HUES64 (cell line): ENCODE measurements around the gene NCOA1.
"Not testable (repeated sequence)": the region's sequence is repeated elsewhere in the genome, so short reads cannot be mapped to it uniquely, and the experiment has no call there.

ENCODE experiments used
- H3K27ac ChIP-seq: 2 replicates; pipeline ENCODE4 v1.7.0; 2013; ENCODE audit warnings: low read depth, low read length, inconsistent platforms
- H3K27me3 ChIP-seq: 2 replicates; pipeline ENCODE4 v1.6.1; 2013; ENCODE audit warnings: mild to moderate bottlenecking, low read length; ENCODE audit not compliant: insufficient read depth
- H3K36me3 ChIP-seq: 2 replicates; pipeline ENCODE4 v1.6.1; 2013; ENCODE audit warnings: mild to moderate bottlenecking, low read length; ENCODE audit not compliant: insufficient read depth
- H3K4me1 ChIP-seq: 2 replicates; pipeline ENCODE4 v1.6.1; 2013; ENCODE audit warnings: mild to moderate bottlenecking, low read length, moderate library complexity; ENCODE audit not compliant: insufficient read depth
- H3K4me3 ChIP-seq: 2 replicates; pipeline ENCODE4 v1.5.1; 2013; ENCODE audit warnings: mild to moderate bottlenecking, low read length, moderate library complexity
- H3K9ac ChIP-seq: 2 replicates; pipeline ENCODE4 v1.6.1; 2013; ENCODE audit warnings: mild to moderate bottlenecking, low read depth, low read length
- H3K9me3 ChIP-seq: 2 replicates; pipeline ENCODE4 v1.6.1; 2013; ENCODE audit warnings: low read depth, low read length; ENCODE audit not compliant: insufficient read depth
- WGBS: fragments of 150-250, 120-280 bp; methylation state at CpG from one replicate; pipeline ENCODE4 v1.1.7; 2013; ENCODE audit warnings: missing lambda C conversion rate; 5-methylcytosine and 5-hydroxymethylcytosine counted together

Gene NCOA1

DNA sequence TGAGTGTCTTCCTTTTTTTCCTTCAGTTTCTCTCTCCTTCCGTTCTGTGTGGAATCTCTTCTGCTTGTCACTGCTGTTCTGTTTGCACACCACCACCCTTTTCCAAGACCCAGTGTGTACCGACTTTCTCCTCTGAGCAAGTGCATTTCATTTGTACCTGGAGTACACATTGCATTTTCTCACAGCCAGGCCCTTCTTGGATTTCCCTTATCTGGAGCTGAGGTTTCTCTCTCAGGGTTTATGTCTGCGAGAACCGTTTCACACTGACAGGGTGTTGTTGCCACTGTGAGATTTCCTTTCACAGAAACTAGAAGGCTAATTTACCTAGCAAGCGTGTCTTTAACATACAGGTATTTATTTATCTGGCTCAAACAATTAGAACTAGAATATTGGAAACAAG lies 26.2 kb downstream of the NCOA1 start:
- Histone ChIP-seq H3K4me1 (no peaks in the 10 kb centered on the region), H3K9me3 (no peaks in the 10 kb centered on the region; the same call in 1 of the 2 replicates), H3K27ac (no peak overlapping the region), H3K27me3 (no peaks in the 10 kb centered on the region), H3K4me3 (no peak overlapping the region), H3K36me3 (no peaks in the 10 kb centered on the region), H3K9ac (no peak overlapping the region)
- WGBS, result 88% methylated on average over 4 of the region's 5 CpGs

DNA sequence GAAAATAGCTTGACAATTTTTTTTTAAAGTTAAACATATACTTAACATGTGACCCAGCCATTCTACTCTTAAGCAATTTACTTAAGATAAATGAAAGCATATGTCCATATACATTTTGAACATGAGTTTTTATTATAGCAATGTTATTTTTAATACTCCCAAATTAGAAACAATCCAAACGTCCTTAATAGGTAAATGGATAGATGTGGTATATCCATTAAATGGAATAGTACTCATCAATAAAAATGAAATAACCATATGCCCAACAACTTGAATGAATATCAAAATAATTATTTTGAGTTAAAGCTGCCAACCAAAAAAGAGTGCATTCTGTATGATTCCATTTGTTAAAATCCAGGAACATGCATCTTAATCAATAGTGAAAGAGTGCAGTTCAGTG lies 29.1 kb downstream of the NCOA1 start:
- no peak overlapping the region for H3K4me3 ChIP-seq
- no peaks in the 10 kb centered on the region for H3K36me3 ChIP-seq
- no CpG with 5 or more reads among the region's 1 CpG for WGBS
- H3K9ac ChIP-seq, result no peak overlapping the region
- no peaks in the 10 kb centered on the region; the same call in 1 of the 2 replicates for H3K9me3 ChIP-seq
- H3K4me1 ChIP-seq, result no peaks in the 10 kb centered on the region
- H3K27me3 ChIP-seq, result no peaks in the 10 kb centered on the region
- H3K27ac ChIP-seq, result no peak overlapping the region

DNA sequence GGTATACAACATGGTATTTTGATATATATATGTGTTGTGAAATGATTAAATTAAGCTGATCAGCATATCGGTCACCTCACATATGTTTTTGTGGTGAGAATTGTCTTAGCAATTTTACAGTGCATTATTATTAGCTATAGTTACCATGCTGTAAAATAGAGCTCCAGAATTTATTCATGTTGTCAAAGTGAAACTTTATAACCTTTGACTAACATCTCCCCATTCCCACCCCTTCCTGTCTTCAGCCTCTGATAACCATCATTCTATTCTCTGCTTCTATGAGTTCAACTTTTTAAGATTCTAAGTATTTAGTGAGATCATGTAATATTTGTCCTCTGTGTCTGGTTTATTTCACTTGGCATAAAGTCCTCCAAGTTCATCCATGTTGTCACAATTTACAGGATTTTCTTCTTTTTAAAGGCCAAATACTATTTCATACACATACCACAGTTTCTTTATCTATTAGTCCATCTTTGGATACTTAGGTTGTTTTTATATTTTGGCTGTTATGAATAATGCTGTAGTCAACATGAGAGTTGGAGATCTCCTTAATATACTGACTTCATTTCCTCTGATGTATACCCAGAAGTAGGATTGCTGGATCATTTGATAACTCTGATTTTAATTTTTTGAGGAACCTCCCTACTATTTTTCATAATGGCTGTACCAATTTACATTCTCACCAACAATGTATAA lies 30.3 kb downstream of the NCOA1 start:
- no peaks in the 10 kb centered on the region; the same call in 1 of the 2 replicates for H3K9me3 ChIP-seq
- H3K27ac ChIP-seq, result no peak overlapping the region
- 86% methylated on average over 1 of the region's 1 CpG for WGBS
- no peak overlapping the region for H3K4me3 ChIP-seq
- H3K27me3 ChIP-seq, result no peaks in the 10 kb centered on the region
- no peaks in the 10 kb centered on the region for H3K36me3 ChIP-seq
- no peak overlapping the region for H3K9ac ChIP-seq
- no peaks in the 10 kb centered on the region for H3K4me1 ChIP-seq

DNA sequence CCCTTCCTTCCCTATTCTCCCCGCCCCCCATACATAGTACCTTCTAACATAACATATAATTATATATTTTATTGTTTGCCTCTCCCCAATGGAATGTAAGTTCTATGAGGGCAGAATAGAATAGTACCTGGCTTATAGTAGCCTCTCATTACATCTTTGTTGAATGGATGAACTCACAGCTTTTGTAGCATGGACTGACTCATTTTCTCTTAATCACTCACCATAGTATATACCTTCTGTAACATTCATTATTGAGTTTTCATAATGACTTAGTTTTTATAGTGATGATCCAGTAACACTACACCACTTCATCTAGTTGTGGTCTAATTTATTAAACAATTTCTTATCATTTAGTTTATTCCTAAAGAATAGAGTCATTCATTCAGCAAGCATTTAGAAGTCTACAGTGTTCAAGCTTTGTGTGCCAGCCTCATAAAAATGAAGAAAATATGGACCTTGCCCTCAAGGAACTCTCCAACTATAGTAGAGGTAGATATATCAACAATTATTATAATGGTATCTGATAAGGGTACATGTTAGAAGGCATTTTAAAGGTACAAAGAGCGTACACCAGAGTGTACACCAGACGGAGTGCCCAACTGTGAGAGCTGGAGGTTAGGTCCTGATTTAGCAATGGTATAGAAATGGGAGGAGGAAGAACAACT lies 31.1 kb downstream of the NCOA1 start:
- H3K27ac ChIP-seq, result no peak overlapping the region
- WGBS, result 95% methylated on average over 2 of the region's 3 CpGs
- H3K4me3 ChIP-seq, result no peak overlapping the region

DNA sequence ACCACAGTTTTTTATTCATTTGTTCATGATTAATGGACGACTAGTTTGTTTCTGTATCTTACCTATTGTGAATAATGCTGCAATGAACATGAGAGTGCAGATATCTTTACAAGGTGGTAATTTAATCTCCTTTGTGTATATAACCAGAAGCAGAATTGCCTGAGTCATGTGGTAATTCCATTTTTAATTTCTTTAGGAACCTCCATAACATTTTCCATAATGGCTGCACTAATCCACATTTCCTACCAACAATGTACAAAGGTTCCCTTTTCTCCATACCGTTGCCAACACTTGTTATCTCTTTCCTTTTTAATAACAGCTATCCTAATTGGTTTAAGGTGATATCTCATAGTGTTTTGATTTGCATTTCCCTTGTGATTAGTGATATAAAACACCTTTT lies 36.5 kb downstream of the NCOA1 start:
- H3K9ac ChIP-seq, result no peak overlapping the region
- 79% methylated on average over 2 of the region's 2 CpGs for WGBS
- no peak overlapping the region for H3K4me3 ChIP-seq
- H3K27me3 ChIP-seq, result no peaks in the 10 kb centered on the region
- H3K9me3 ChIP-seq, result no peaks in the 10 kb centered on the region
- H3K4me1 ChIP-seq, result no peaks in the 10 kb centered on the region
- no peaks in the 10 kb centered on the region for H3K36me3 ChIP-seq
- H3K27ac ChIP-seq, result no peak overlapping the region

More for the DNA sequence above, 31.1 kb downstream of the NCOA1 start:
- Histone ChIP-seq H3K9ac (no peak overlapping the region), H3K36me3 (no peaks in the 10 kb centered on the region), H3K27me3 (no peaks in the 10 kb centered on the region), H3K4me1 (no peaks in the 10 kb centered on the region), H3K9me3 (no peaks in the 10 kb centered on the region; the same call in 1 of the 2 replicates)

DNA sequence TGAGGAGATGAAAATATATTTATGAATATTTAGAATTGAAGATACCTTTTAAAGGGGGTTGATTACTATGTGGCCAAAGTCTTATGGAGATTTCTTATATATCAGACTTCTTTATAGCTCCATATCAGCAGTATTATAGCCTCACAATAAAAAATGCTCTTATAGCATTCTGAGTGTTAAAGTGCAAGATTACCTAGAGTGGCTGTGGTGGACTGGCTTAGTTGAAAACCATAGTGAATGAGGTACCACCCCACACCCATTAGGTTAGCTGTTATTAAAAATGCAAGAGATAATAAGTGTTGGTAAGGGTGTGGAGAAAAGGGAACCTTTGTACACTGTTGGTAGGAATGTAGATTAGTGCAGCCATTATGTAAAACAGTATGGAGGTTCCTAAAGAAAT lies 39.7 kb downstream of the NCOA1 start:
- Histone ChIP-seq H3K36me3 (no peaks in the 10 kb centered on the region), H3K9me3 (no peaks in the 10 kb centered on the region), H3K9ac (no peak overlapping the region), H3K4me3 (no peak overlapping the region), H3K4me1 (no peaks in the 10 kb centered on the region), H3K27ac (no peak overlapping the region), H3K27me3 (no peaks in the 10 kb centered on the region)

DNA sequence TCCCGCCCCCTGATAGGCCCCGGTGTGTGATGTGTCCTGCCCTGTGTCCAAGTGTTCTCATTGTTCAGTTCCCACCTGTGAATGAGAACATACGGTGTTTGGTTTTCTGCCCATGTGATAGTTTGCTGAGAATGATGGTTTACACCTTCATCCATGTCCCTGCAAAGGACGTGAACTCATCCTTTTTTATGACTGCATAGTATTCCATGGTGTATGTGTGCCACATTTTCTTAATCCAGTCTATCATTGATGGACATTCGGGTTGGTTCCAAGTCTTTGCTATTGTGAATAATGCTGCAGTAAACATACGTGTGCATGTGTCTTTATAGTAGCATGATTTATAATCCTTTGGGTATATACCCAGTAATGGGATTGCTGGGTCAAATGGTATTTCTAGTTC lies 40.6 kb downstream of the NCOA1 start:
- 92% methylated on average over 6 of the region's 6 CpGs for WGBS
- H3K9ac ChIP-seq, H3K4me1 ChIP-seq, H3K27ac ChIP-seq, H3K36me3 ChIP-seq, H3K27me3 ChIP-seq, H3K9me3 ChIP-seq, H3K4me3 ChIP-seq: not testable (repeated sequence)

DNA sequence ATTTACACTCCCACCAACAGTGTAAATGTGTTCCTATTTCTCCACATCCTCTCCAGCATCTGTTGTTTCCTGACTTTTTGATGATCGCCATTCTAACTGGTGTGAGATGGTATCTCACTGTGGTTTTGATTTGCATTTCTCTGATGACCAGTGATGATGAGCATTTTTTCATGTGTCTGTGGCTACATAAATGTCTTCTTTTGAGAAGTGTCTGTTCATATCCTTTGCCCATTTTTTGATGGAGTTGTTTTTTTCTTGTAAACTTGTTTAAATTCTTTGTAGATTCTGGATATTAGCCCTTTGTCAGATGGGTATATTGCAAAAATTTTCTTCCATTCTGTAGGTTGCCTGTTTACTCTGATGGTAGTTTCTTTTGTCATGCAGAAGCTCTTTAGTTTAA lies 41.0 kb downstream of the NCOA1 start:
- not testable (repeated sequence) for H3K9ac ChIP-seq, H3K4me3 ChIP-seq, H3K36me3 ChIP-seq, H3K4me1 ChIP-seq, H3K27me3 ChIP-seq, H3K27ac ChIP-seq, H3K9me3 ChIP-seq
- 100% methylated on average over 1 of the region's 1 CpG for WGBS

DNA sequence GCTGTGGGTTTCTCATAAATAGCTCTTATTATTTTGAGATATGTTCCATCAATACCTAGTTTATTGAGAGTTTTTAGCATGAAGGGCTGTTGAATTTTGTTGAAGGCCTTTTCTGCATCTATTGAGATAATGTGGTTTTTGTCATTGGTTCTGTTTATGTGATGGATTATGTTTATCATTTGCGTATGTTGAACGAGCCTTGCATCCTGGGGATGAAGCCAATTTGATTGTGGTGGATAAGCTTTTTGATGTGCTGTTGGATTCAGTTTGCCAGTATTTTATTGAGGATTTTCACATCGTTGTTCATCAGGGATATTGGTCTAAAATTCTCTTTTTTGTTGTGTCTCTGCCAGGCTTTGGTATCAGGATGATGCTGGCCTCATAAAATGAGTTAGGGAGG lies 42.5 kb downstream of the NCOA1 start:
- WGBS, result 92% methylated on average over 3 of the region's 3 CpGs
- H3K36me3 ChIP-seq, result not testable (repeated sequence)

DNA sequence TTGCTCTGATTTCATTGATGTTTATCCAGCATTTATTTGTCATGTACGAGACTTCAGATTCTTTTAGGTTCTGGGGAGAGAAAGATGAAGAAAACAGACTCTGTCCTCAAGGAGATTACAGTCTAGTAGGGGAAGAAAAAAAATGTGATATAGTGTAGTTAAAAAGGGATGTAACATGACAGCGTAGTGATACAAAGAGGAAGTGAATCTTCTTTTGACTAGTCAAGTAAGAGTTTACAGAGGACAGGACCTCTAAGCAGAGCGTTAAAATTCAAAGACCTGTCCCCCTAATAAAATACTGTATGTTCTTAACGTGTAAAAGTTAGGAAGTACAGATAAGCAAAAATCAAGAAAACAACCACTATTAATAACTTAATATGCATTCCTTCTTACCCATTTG lies 47.7 kb downstream of the NCOA1 start:
- 91% methylated on average over 2 of the region's 4 CpGs for WGBS
- Histone ChIP-seq H3K27ac (no peak overlapping the region), H3K9me3 (peaks cover 12% of the 10 kb centered on the region; the same call in 1 of the 2 replicates), H3K27me3 (no peaks in the 10 kb centered on the region), H3K4me3 (no peak overlapping the region), H3K4me1 (no peaks in the 10 kb centered on the region), H3K36me3 (no peaks in the 10 kb centered on the region), H3K9ac (no peak overlapping the region)

More for the DNA sequence above, 42.5 kb downstream of the NCOA1 start:
- H3K27ac ChIP-seq, H3K4me3 ChIP-seq, H3K27me3 ChIP-seq, H3K9ac ChIP-seq, H3K9me3 ChIP-seq, H3K4me1 ChIP-seq: not testable (repeated sequence)

DNA sequence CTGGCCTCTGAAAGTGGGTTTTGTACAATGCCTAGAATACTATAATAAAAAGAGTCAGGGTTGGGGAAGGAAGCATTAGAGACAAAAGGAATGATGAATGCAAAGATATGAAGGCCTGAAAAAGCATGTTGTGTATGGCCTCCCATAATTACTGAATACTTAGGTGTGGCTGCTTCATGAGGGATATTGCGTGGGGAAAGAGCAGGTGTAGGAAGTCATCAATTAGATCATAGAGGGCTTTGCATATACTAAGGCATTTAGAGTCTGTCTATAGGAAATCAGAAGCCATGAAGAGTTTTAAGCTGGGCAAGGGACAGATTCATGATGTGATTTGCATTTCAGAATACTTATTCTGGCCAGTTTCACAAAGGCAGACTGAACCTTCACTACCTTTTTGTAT lies 48.2 kb downstream of the NCOA1 start:
- Histone ChIP-seq H3K36me3 (no peaks in the 10 kb centered on the region), H3K9me3 (peaks cover 14% of the 10 kb centered on the region; the same call in 1 of the 2 replicates), H3K27me3 (no peaks in the 10 kb centered on the region), H3K9ac (no peak overlapping the region), H3K4me3 (no peak overlapping the region), H3K4me1 (no peaks in the 10 kb centered on the region), H3K27ac (no peak overlapping the region)
- WGBS, result 92% methylated on average over 1 of the region's 1 CpG
